IMR-90 (cell line): ENCODE data around the gene ZMIZ1. TPM values are rescaled to one million over a fixed set of nuclear protein-coding genes. Genes with fewer than 3 reads are reported as not detected.
A peak's percentile ranks its signal among the peaks of the same experiment; 100 is the strongest.

Experiments
- ATAC-seq: fragments of 200-7000 bp; cut with Tn5 transposase; 2 replicates; pipeline ENCODE4 v1.9.1; 2020; ENCODE audit warnings: low read depth, mild to moderate bottlenecking, moderate library complexity
- BruUV-seq: library from RNA; stranded (reverse); fragments of 400-500 nt; replicated peaks from 2 replicates; lab custom pipeline; 2021; lab: Mats Ljungman, UMichigan
- CTCF ChIA-PET: fragments of 300-600 bp; formaldehyde crosslinking; extraction: SDS; loops from one replicate; lab custom pipeline; 2021; ENCODE audit warnings: antibody characterized with exemption; lab: Yijun Ruan, JAX
- POLR2A ChIA-PET: fragments of 300-600 bp; sonication (Branson Sonifier 250); formaldehyde crosslinking; loops from one replicate; lab custom pipeline; 2022; ENCODE audit warnings: antibody characterized with exemption; ENCODE audit not compliant: unreplicated experiment; lab: Charles Lee
- DNase-seq: peaks from one replicate; pipeline ENCODE4 v3.0.0; 2013
- H2AFZ ChIP-seq: replicated peaks from 2 replicates; pipeline ENCODE3; 2013; ENCODE audit warnings: low read length, mild to moderate bottlenecking; ENCODE audit not compliant: poor library complexity
- H2AK5ac ChIP-seq: 2 replicates; pipeline ENCODE4 v1.6.1; 2013; ENCODE audit warnings: low read depth, low read length, inconsistent platforms
- H2AK9ac ChIP-seq: replicated peaks from 2 replicates; pipeline ENCODE3; 2013; ENCODE audit warnings: mild to moderate bottlenecking, low read depth, low read length, moderate library complexity; ENCODE audit not compliant: poor library complexity
- H2BK120ac ChIP-seq: 2 replicates; pipeline ENCODE4 v1.6.1; 2013; ENCODE audit warnings: low read depth, low read length, inconsistent platforms
- H2BK15ac ChIP-seq: 3 replicates; pipeline ENCODE4 v1.6.1; 2013; ENCODE audit warnings: low read depth, low read length, inconsistent platforms
- H2BK20ac ChIP-seq: 2 replicates; pipeline ENCODE4 v1.6.1; 2013; ENCODE audit warnings: low read depth, mild to moderate bottlenecking, inconsistent platforms, low read length, moderate library complexity
- H2BK5ac ChIP-seq: 2 replicates; pipeline ENCODE4 v1.6.1; 2013; ENCODE audit warnings: mild to moderate bottlenecking, low read depth, low read length, inconsistent platforms; ENCODE audit not compliant: poor library complexity, severe bottlenecking
- H3K14ac ChIP-seq: replicated peaks from 2 replicates; pipeline ENCODE4 v1.6.1; 2013; ENCODE audit warnings: low read depth, low read length, inconsistent platforms
- H3K18ac ChIP-seq: 2 replicates; pipeline ENCODE4 v1.6.1; 2013; ENCODE audit warnings: low read depth, low read length, control low read depth
- H3K23ac ChIP-seq: 2 replicates; pipeline ENCODE4 v1.6.1; 2013; ENCODE audit warnings: low read depth, low read length, inconsistent platforms
- H3K27ac ChIP-seq: 2 replicates; pipeline ENCODE4 v1.5.1; 2013; ENCODE audit warnings: mild to moderate bottlenecking, control low read depth, low read length; ENCODE audit not compliant: insufficient read depth
- H3K27me3 ChIP-seq: 2 replicates; pipeline ENCODE4 v1.6.1; 2013; ENCODE audit warnings: low read length; ENCODE audit not compliant: control insufficient read depth, insufficient read depth
- H3K36me3 ChIP-seq: 2 replicates; pipeline ENCODE4 v1.6.1; 2013; ENCODE audit warnings: low read length, mixed read lengths; ENCODE audit not compliant: control insufficient read depth, insufficient read depth
- H3K4ac ChIP-seq: 2 replicates; pipeline ENCODE4 v1.6.1; 2013; ENCODE audit warnings: low read depth, low read length, inconsistent platforms
- H3K4me1 ChIP-seq: 2 replicates; pipeline ENCODE4 v1.6.1; 2013; ENCODE audit warnings: low read length, mixed read lengths; ENCODE audit not compliant: control insufficient read depth, insufficient read depth
- H3K4me2 ChIP-seq: 2 replicates; pipeline ENCODE4 v1.6.1; 2013; ENCODE audit warnings: low read depth, mild to moderate bottlenecking, control low read depth, low read length, moderate library complexity
- H3K4me3 ChIP-seq: 2 replicates; pipeline ENCODE4 v1.5.1; 2013; ENCODE audit warnings: low read depth, mild to moderate bottlenecking, control low read depth, low read length, moderate library complexity; ENCODE audit not compliant: insufficient read depth
- H3K56ac ChIP-seq: 2 replicates; pipeline ENCODE4 v1.6.1; 2013; ENCODE audit warnings: low read length, inconsistent platforms; ENCODE audit not compliant: insufficient read depth; ENCODE audit errors: extremely low read depth
- H3K79me1 ChIP-seq, 2 experiments: 2 replicates each; pipeline ENCODE4 v1.6.1; 2013; ENCODE audit warnings: low read length in 2 of 2, inconsistent platforms in 1 of 2, low read depth in 1 of 2
- H3K9ac ChIP-seq: 2 replicates; pipeline ENCODE4 v1.6.1; 2013; ENCODE audit warnings: low read depth, low read length, control low read depth
- H3K9me1 ChIP-seq: 2 replicates; pipeline ENCODE4 v1.6.1; 2013; ENCODE audit warnings: low read length, inconsistent platforms; ENCODE audit not compliant: insufficient read depth
- H3K9me3 ChIP-seq: 2 replicates; pipeline ENCODE4 v1.6.1; 2013; ENCODE audit warnings: low read length; ENCODE audit not compliant: control insufficient read depth, insufficient read depth
- H4K20me1 ChIP-seq: 2 replicates; pipeline ENCODE4 v1.6.1; 2013; ENCODE audit warnings: low read length, inconsistent platforms; ENCODE audit not compliant: insufficient read depth
- H4K5ac ChIP-seq: 2 replicates; pipeline ENCODE4 v1.6.1; 2013; ENCODE audit warnings: mild to moderate bottlenecking, low read depth, low read length, control low read depth
- H4K8ac ChIP-seq, 2 experiments: 2 replicates each; pipeline ENCODE4 v1.6.1; 2013; ENCODE audit warnings: low read depth in 2 of 2, low read length in 2 of 2, control low read depth in 1 of 2, inconsistent platforms in 1 of 2
- H4K91ac ChIP-seq: 2 replicates; pipeline ENCODE4 v1.6.1; 2013; ENCODE audit warnings: low read depth, low read length, inconsistent platforms; ENCODE audit not compliant: insufficient read depth
- FOS ChIP-seq: fragments of 150-350 bp; IDR thresholded peaks from 2 replicates; pipeline ENCODE4 v1.6.1; 2016; ENCODE audit warnings: low read depth, low read length
- MXI1 ChIP-seq: IDR thresholded peaks from 2 replicates; pipeline ENCODE4 v1.6.1; 2012; ENCODE audit warnings: low read depth, mild to moderate bottlenecking, low read length, moderate library complexity, borderline replicate concordance
- WGBS, 2 experiments: methylation state at CpG; one replicate each; pipeline versions ENCODE4 v1.1.5 to v1.1.7; 2013; ENCODE audit warnings: missing lambda C conversion rate in 2 of 2; ENCODE audit not compliant: insufficient read length in 1 of 2; ENCODE audit errors: extremely low coverage in 2 of 2; 5-methylcytosine and 5-hydroxymethylcytosine counted together
- dilution Hi-C: fragments of 300-500 bp; cut with HindIII; formaldehyde crosslinking; loops from one replicate; pipeline ENCODE4 v1.14.3; 2018; ENCODE audit warnings: low sequenced_read_pairs; ENCODE audit not compliant: unreplicated experiment
- in situ Hi-C: fragments of 300-500 bp; cut with MboI; formaldehyde crosslinking; loops from 3 replicates; pipeline ENCODE4 v1.14.3; 2019; ENCODE audit warnings: low sequenced_read_pairs, inconsistent platforms, mixed read lengths
- intact Hi-C: fragments of 100-400 bp; cut with micrococcal nuclease; formaldehyde crosslinking; loops from 2 replicates; pipeline ENCODE4 v1.10.0; 2022
- polyA plus RNA-seq, 3 experiments: library from polyadenylated mRNA; depleted of rRNA; stranded (reverse); fragments of >200 nt; gene quantifications; 2 replicates each; pipeline ENCODE4 v1.2.3, GENCODE V29; 2012; ENCODE audit warnings: low replicate concordance in 1 of 3
- total RNA-seq: library from RNA; depleted of rRNA; stranded (reverse); fragments of >200 nt; gene quantifications from 2 replicates; pipeline ENCODE4 v1.2.3, GENCODE V29; 2012

ZMIZ1 gene
- total and polyA plus RNA-seq, 2 of the 4 experiments (the other 2 are of a cell fraction) = 6.6 to 48.7 TPM

DNA sequence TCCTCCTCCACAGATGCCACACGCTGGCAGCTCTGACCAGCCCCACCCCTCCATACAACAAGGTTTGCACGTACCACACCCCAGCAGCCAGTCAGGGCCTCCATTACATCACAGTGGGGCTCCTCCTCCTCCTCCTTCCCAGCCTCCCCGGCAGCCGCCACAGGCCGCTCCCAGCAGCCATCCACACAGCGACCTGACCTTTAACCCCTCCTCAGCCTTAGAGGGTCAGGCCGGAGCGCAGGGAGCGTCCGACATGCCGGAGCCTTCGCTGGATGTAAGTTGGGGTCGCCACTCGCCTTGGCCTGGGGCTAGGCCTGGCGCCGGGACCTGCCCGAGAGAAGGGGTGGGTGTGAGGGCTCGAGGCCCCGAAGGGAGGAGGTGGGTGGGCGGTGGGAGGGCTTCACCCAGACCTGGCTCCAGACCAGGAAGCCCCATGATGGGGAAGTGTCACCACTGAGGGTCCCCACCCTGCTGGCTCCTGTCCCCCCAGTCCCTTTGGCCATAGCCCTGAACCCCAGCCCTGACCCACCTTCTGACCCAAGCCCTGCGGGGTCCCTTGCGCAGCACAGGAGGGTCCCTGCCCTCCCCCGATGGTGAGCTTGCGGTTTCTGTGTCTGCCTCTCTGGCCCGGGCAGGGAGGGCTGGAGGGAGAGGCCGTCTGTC lies 242.3 kb downstream of the ZMIZ1 start:
- dilution Hi-C loops = no loop called here
- no peak overlapping the region for H2BK20ac ChIP-seq
- 0 out of 2 replicates have a peak, but pooled peaks cover 2% of the 10 kb centered on the region for H3K9me1 ChIP-seq
- no peak overlapping the region for H3K4me3 ChIP-seq
- TF ChIP-seq FOS = no peak
- no peak for TF ChIP-seq MXI1
- ChIA-PET CTCF (no interaction called here), POLR2A (no interaction called here)
- no peak overlapping the region for H2BK5ac ChIP-seq
- no peaks in the 10 kb centered on the region; the same call in 1 of the 2 replicates for H4K20me1 ChIP-seq
- no peak overlapping the region for H3K14ac ChIP-seq
- H2BK15ac ChIP-seq = no peak overlapping the region
- in situ Hi-C loops = no loop called here
- H3K27me3 ChIP-seq = no peaks in the 10 kb centered on the region
- H3K18ac ChIP-seq = no peak overlapping the region
- no peak overlapping the region for H3K4ac ChIP-seq
- no peak overlapping the region for H4K5ac ChIP-seq
- no peaks in the 10 kb centered on the region for H3K9me3 ChIP-seq
- ATAC-seq (no peak), DNase-seq (no peak)
- H3K9ac ChIP-seq = no peak overlapping the region
- intact Hi-C loops = no loop called here
- 75% methylated on average over 4 of the region's 26 CpGs; no CpG with 5 or more reads in 1 of the 2 experiments for WGBS, 2 experiments
- no peaks in the 10 kb centered on the region for H3K4me1 ChIP-seq
- H3K23ac ChIP-seq = no peak overlapping the region
- H4K91ac ChIP-seq = no peak overlapping the region
- H3K56ac ChIP-seq = no peak overlapping the region
- no TSS peak for BruUV-seq
- H2AK9ac ChIP-seq = peak overlapping the region; percentile 82
- peaks cover 15 to 50% of the 10 kb centered on the region in 2 experiments; a peak in 3 of 4 replicates for H3K79me1 ChIP-seq
- no peak overlapping the region for H4K8ac ChIP-seq
- H3K4me2 ChIP-seq = no peak overlapping the region
- no peak overlapping the region for H3K27ac ChIP-seq
- peaks cover 84% of the 10 kb centered on the region for H3K36me3 ChIP-seq
- no peak overlapping the region for H2AFZ ChIP-seq
- H2BK120ac ChIP-seq = no peak overlapping the region
- no peak overlapping the region; the same call in 1 of the 2 replicates for H2AK5ac ChIP-seq
